Stimulated activated CD4-positive, alpha-beta T cell treated with anti-CD3 and anti-CD28 coated beads, Interleukin-1b, Interleukin-23, amount 100 ng/mL, for 4 hours (primary cell): Measurements from ENCODE around the gene RAD51B.
A peak's percentile ranks its signal among the peaks of the same experiment; 100 is the strongest.

Experiments
- DNase-seq, 2 donors: peaks; one replicate each; pipeline ENCODE4 v3.0.0-alpha.2; 2020; ENCODE audit warnings: low read depth in 2 of 2

Gene RAD51B

DNA sequence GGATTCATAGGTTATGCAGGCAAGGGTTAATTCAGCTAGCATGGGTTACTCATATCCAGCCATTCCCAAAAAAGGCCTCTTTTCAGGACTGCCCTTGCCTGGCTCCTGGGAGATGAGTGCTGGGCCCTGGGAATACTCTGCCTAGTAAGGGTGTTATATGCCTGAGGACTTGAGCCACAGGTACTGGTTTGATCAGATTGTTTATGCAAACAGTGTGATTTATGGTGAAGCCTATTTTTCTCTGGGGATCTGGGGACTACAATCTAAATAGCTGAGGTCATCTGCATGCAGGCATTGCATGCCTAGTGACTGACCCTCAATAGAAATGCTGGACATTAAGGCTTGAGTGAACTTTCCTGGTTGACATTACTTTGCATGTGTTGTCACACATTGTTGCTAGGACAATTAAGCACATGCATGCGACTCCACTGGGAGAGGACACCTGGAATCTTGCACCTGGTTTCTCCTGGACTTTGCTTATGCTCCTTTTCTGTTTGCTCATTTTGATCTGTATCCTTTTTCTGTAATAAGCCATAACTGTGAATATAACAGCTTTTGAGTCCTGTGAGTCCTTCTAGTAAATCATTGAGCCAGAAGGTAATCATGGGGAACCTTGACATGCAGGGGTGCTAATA, 73.0 kb downstream of the RAD51B start:
- no peak for DNase-seq

GRCh38 chr14:67900231-67900630, 80.7 kb downstream of the RAD51B start:
- DNase-seq: no peak

GRCh38 chr14:67908052-67908754, 88.6 kb downstream of the RAD51B start:
- DNase-seq: no peak

- no peak for DNase-seq
Observed at GRCh38 chr14:67911562-67911961, 92.0 kb downstream of the RAD51B start.

DNA sequence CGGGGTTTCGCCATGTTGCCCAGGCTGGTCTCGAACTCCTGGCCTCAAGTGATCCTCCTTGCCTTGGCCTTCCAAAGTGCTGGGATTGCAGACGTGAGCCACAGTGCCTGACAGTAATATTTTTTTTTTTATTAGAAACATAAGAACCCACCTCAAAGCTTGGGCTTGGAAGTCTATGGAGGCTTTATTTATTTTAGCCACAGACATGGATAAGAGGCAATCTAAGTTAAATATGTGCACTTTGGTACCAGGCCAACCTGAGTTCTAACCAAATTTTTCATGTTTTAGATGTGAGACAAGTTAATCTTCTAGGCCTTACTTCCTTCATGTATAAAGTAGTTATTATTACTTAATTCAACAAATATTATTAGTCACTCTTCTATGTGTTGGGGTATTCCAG, 96.9 kb downstream of the RAD51B start:
- DNase-seq: no peak

- no peak for DNase-seq
Observed at GRCh38 chr14:67917006-67917405, 97.4 kb downstream of the RAD51B start.

- no peak for DNase-seq
Observed at GRCh38 chr14:67918838-67919237, 99.3 kb downstream of the RAD51B start.

DNA sequence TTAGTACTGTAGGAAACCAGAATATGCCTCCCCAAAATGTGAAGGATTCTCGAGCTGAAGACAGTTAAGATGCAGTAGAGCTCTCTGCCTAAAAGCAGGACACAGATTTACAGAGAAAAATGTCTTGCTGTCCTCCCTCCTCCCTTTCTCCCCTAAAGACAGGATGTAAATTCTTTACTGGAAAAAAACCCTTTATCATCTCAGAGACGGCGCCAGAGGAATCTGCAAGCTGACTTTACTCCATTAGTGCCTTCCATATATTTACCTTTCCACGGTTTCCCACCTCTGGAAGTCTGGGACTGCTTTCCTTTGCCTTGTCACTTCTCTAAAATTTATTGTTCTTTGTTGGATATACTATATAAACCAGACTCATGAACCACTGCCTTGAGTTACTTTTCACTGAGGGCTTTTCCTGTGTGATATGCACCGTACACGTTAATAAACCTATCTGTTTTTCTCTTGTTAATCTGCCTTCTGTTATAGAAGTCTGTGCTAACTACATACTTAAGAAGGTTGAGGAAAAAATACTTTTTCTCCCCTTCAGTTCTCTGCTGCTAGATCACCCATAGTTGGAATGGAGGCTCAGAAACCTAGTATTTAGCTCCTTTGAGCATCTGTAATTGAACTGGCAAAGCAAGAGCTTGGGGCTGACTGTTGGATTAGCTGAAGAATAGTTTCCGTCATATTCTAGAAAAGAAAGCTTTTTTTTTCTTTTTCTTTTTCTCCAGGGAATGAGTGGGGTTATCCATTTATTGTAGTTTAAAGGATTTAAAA, 99.9 kb downstream of the RAD51B start:
- no peak for DNase-seq

- no peak for DNase-seq
Observed at GRCh38 chr14:67926821-67927220, 107.2 kb downstream of the RAD51B start.

GRCh38 chr14:67927244-67927643, 107.7 kb downstream of the RAD51B start:
- DNase-seq: no peak

DNA sequence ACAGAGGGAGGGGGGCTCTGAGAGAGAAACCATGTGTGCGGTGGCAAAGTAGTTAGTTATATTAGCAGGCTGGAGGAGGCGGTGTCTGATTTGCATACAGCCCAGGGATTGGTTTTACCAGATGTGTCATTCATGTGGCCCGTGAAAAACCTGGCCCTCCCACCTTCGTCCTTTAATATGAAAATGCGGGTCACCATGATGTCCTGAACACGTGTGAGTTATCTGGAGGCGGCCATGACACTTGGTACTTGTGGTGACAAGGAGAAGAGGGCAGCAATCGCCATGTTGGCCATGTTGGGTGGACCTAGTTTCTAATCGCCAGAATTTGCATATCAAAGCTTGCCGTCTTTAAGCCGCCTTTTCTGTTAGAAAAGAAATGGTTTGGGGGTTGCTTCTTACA, 108.8 kb downstream of the RAD51B start:
- no peak for DNase-seq

DNA sequence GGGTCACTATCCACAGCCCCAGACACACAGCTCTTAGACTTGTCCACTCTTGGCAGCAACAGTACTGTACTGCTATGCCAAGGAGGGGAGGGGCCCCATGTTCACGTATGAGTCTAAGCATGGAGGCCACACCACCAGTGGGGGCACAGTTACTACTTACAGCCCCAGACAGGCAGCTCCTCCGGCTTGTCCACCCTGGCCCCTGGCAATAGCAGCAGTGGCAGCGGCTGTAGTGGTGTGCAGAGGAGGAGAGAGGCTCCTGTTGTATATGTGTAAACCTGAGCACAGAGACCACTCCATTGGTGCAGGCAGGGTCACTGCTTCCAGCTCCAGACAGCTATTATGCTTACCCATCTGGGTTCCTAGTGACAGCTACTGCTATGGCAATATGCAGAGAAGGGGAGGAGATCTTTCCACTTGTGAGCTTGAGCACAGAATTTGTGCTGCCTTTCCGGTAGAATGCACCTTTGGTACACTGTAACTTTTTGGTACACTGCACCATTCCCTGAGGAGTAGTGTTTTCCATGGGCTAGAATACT, 113.2 kb downstream of the RAD51B start:
- DNase-seq: no peak

- DNase-seq: no peak
Observed at GRCh38 chr14:67933266-67933665, 113.7 kb downstream of the RAD51B start.

- peak in 1 of 2 donors; percentile 13 for DNase-seq
Observed at GRCh38 chr14:67934087-67934486, 114.5 kb downstream of the RAD51B start.

GRCh38 chr14:67934862-67935261, 115.3 kb downstream of the RAD51B start:
- DNase-seq: no peak

DNA sequence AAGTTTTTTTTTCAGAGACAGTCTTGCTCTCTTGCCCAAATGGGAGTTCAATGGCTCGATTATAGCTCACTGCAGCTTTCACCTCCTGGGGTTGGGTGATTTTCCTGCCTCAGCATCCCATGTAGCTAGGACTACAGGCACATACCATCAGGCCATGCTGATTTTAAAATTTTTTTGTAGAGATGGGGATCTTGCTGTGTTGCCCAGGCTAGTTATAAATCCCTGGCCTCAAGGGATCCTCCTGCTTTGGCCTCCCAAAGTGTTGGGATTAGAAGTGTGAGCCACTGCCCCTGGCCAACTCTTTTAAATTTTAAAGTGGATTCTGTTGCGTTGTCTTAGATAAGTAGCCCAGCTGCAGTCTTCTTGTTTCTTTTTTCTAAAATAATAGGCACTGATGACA, 115.8 kb downstream of the RAD51B start:
- DNase-seq: no peak

- DNase-seq: no peak
Observed at GRCh38 chr14:67938071-67938470, 118.5 kb downstream of the RAD51B start.

DNA sequence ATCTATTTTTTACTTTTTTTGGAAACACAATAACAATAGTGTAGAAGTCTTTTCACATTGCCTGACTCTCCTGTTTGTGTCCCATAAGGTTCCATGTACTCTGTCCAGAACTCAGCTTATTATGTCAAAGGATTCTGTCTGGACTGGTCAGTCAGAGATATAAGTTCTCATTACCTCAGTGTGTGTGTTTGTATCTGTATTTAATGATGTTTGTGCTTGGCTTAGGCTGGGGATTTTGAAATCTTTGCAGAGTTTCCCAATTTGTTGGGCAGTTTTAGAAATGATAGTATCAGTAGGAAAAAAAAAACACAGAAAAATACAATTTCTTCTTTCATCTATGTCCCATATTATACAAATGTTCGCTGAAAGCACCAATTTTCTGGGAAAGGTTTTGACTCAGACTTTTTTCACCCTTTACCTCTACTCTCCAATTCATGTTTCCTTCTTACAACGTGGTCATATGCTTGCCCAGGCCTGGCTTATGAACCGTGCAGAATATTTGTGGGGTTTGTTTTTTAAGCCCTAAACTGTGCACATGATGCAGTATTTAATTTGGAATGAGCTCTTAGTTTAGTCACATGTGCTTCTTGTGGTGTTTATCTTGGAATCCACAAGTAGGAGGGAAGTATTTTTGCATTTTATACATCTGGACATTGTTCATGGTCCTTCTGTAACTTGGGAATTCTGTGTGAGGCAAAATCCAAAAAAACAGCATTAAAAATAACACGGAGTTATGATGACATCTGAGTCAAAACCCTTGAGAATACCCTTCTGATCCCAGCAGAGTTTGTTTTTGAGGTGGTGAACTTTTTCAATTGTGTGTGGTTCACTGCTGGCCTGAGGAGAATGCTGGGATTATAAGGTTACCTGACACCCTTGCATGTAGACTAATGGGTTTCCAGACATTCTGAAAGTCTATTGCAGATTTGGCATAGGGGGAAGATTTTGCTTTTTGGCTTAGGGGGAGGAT, 121.2 kb downstream of the RAD51B start:
- no peak for DNase-seq

DNA sequence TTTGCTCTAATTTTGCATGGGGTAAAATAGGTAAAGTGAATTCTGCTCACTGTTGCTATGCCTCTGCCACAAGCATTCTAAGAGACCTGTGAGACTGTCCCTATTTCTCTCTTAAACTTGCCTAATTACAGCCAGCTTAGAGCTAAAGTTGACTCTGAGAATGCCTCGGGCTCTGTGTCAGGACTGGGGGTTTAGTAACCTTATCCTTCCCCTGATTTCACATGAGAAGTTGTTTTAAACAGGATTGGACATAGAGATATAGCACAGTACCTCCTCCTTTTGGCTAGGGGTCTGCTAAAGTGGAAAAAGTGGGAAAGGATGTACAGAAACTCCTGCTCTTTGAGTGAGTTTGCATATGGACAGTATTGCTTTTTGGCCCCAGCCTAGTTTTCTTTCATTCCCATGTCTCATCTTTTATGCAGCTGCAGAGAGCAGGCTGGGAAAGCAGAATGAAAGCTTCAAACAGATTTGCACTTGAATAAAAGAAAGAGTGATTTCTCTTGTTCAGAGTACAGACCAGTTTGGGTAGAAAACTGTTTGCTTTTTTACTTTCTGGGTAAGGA, 122.0 kb downstream of the RAD51B start:
- no peak for DNase-seq

- DNase-seq: no peak
Observed at GRCh38 chr14:67942080-67942710, 122.6 kb downstream of the RAD51B start.

DNA sequence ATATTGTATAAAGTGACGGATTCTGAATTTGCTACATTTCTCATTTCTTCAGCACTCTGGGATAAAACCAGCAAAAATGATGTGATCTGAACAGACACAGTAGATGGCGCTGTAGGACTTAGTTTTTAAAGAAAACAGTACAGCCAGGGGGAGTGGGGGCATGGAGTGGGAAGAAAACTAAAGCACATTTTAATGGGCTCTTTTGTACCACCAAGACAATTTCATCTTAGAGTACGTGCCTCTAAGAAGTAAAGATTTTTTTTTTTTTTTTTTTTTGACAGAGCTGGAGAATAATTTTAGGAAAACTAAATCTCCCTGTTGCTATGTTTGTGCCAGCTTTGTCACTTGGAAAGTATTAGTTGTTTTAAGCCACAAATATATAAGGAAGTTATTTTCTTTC, 124.4 kb downstream of the RAD51B start:
- DNase-seq: peak in 1 of 2 donors; percentile 37
